Measurements from ENCODE around the gene SEMA6B.

The SEMA6B gene

GRCh38 chr19:4586691-4587090, 27.2 kb upstream of the SEMA6B start:
- no peak for TF ChIP-seq CTCF (IDR thresholded peaks at IDR 0.05; ENCODE audit: low read depth, low read length)
- DNase-seq (ENCODE audit: extremely low read depth, low read depth), result no peak

- no peak for TF ChIP-seq CTCF (IDR thresholded peaks at IDR 0.05; ENCODE audit: low read depth, low read length)
- no peak for DNase-seq (ENCODE audit: extremely low read depth, low read depth)
Observed at GRCh38 chr19:4586245-4586644, 26.8 kb upstream of the SEMA6B start.

GRCh38 chr19:4585556-4585955, 26.1 kb upstream of the SEMA6B start:
- no peak for DNase-seq (ENCODE audit: extremely low read depth, low read depth)
- TF ChIP-seq CTCF (IDR thresholded peaks at IDR 0.05; ENCODE audit: low read depth, low read length), result no peak

GRCh38 chr19:4584670-4585460, 25.4 kb upstream of the SEMA6B start:
- DNase-seq (ENCODE audit: extremely low read depth, low read depth), result no peak
- TF ChIP-seq CTCF (IDR thresholded peaks at IDR 0.05; ENCODE audit: low read depth, low read length), result no peak

- no peak for DNase-seq (ENCODE audit: extremely low read depth, low read depth)
- no peak for TF ChIP-seq CTCF (IDR thresholded peaks at IDR 0.05; ENCODE audit: low read depth, low read length)
Observed at GRCh38 chr19:4583961-4584669, 24.6 kb upstream of the SEMA6B start.

- TF ChIP-seq CTCF (IDR thresholded peaks at IDR 0.05; ENCODE audit: low read depth, low read length), result no peak
- DNase-seq (ENCODE audit: extremely low read depth, low read depth), result no peak
Observed at GRCh38 chr19:4582980-4583842, 23.7 kb upstream of the SEMA6B start.

Data from AG09319 (cell line).